ENCODE measurements around the gene MYH11. TPM values are rescaled to one million over a fixed set of nuclear protein-coding genes. Genes with fewer than 3 reads are reported as not detected.
A peak's percentile ranks its signal among the peaks of the same experiment; 100 is the strongest.

Gene MYH11
- total RNA-seq, 4 donors from 2014 or later = 121 to 1,349 (median 217) TPM

GRCh38 chr16:15766918-15767317 is 89.9 kb downstream of the MYH11 start:
- H3K9me3 ChIP-seq = no peaks in the 10 kb centered on the region
- 89 to 90% methylated on average over 5 of the region's 5 CpGs for WGBS, 2 donors
- intact Hi-C loops (cut with DNase I) = loop anchor here (10.0 kb wide), 1 partner anchor 428 kb away; no protein-coding TSS in a partner anchor

GRCh38 chr16:15765880-15766279 is 90.9 kb downstream of the MYH11 start:
- TF ChIP-seq POLR2A (IDR thresholded peaks at IDR 0.05) = no peak
- TF ChIP-seq, protein P1, sequence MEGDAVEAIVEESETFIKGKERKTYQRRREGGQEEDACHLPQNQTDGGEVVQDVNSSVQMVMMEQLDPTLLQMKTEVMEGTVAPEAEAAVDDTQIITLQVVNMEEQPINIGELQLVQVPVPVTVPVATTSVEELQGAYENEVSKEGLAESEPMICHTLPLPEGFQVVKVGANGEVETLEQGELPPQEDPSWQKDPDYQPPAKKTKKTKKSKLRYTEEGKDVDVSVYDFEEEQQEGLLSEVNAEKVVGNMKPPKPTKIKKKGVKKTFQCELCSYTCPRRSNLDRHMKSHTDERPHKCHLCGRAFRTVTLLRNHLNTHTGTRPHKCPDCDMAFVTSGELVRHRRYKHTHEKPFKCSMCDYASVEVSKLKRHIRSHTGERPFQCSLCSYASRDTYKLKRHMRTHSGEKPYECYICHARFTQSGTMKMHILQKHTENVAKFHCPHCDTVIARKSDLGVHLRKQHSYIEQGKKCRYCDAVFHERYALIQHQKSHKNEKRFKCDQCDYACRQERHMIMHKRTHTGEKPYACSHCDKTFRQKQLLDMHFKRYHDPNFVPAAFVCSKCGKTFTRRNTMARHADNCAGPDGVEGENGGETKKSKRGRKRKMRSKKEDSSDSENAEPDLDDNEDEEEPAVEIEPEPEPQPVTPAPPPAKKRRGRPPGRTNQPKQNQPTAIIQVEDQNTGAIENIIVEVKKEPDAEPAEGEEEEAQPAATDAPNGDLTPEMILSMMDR (IDR thresholded peaks at IDR 0.05) = peak; percentile 36 to 65 (median 47)
- H3K9me3 ChIP-seq = no peaks in the 10 kb centered on the region
- H3K27ac ChIP-seq = peak overlapping the region in 2 of 4 donors; percentile 33 to 39
- H3K36me3 ChIP-seq = no peaks in the 10 kb centered on the region
- 31 to 53% methylated on average over 2 to 3 of the region's 3 CpGs for WGBS, 2 donors
- no peaks in the 10 kb centered on the region for H3K27me3 ChIP-seq
- intact Hi-C loops (cut with DNase I) = loop anchor here (10.0 kb wide), 1 partner anchor 429 kb away; no protein-coding TSS in a partner anchor
- H3K4me1 ChIP-seq = peaks cover 0 to 17% (median 4%) of the 10 kb centered on the region in 3 donors
- DNase-seq = no peak
- no peak overlapping the region for H3K4me3 ChIP-seq

More at GRCh38 chr16:15766918-15767317, 89.9 kb downstream of the MYH11 start:
- H3K36me3 ChIP-seq = no peaks in the 10 kb centered on the region
- H3K27ac ChIP-seq = no peak overlapping the region
- peaks cover 0 to 18% (median 4%) of the 10 kb centered on the region in 3 donors for H3K4me1 ChIP-seq
- no peak overlapping the region for H3K4me3 ChIP-seq
- TF ChIP-seq POLR2A (IDR thresholded peaks at IDR 0.05) = no peak
- TF ChIP-seq, protein P1 (IDR thresholded peaks at IDR 0.05) = no peak
- no peak for DNase-seq
- no peaks in the 10 kb centered on the region for H3K27me3 ChIP-seq

DNA sequence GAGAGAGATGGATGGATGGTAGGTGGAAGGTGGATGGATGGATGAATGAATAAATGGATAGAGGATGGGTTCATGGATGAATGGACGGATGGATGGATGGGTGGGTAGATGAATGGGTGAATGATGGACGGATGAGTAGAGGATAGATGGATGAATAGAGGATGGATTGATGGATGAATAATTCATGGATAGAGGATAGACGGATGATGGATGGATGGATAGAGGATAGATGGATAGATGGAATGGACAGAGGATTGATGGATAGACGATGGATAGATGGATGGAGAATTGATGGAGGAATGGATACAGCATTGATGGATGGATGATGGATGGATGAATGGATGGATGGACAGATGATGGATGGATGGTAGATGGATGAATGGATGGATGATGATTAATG is 91.7 kb downstream of the MYH11 start:
- intact Hi-C loops (cut with DNase I) = loop anchor here (10.0 kb wide), 1 partner anchor 430 kb away; no protein-coding TSS in a partner anchor
- 67 to 77% methylated on average over 4 of the region's 4 CpGs for WGBS, 2 donors
- Histone ChIP-seq H3K27ac (peak overlapping the region in 2 of 4 donors; percentile 3 to 39), H3K4me1 (peaks cover 0 to 9% (median 4%) of the 10 kb centered on the region in 3 donors), H3K36me3 (no peaks in the 10 kb centered on the region), H3K4me3 (no peak overlapping the region), H3K9me3 (no peaks in the 10 kb centered on the region), H3K27me3 (no peaks in the 10 kb centered on the region)
- DNase-seq = no peak
- no peak for TF ChIP-seq POLR2A (IDR thresholded peaks at IDR 0.05)
- TF ChIP-seq, protein P1 (IDR thresholded peaks at IDR 0.05) = no peak

DNA sequence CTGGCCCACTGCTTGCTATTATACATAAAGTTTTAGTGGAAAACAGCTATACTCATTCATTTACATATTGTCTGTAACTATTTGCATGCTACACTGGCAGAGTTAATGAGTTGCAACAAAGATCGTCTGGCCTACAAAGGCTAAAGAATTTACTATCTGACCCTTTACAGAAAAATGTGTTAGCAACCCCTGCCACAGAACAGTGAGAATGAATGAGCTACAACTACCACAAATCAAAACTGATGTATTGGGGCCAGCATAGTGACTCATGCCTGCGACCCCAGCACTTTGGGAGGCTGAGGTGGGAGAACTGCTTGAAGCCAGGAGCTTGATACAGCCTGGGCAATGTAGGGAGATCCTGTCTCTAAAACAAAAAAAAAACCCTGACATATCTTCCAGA is 92.7 kb downstream of the MYH11 start:
- no peaks in the 10 kb centered on the region for H3K4me1 ChIP-seq
- no peak overlapping the region for H3K4me3 ChIP-seq
- WGBS, 2 donors = 33 to 47% methylated on average over 2 of the region's 2 CpGs
- no peaks in the 10 kb centered on the region for H3K9me3 ChIP-seq
- intact Hi-C loops (cut with DNase I) = loop anchor here (10.0 kb wide), 1 partner anchor 431 kb away; no protein-coding TSS in a partner anchor
- H3K27ac ChIP-seq = peak overlapping the region in 1 of 4 donors; percentile 39
- H3K36me3 ChIP-seq = no peaks in the 10 kb centered on the region
- DNase-seq = no peak
- TF ChIP-seq, protein P1 (IDR thresholded peaks at IDR 0.05) = no peak
- TF ChIP-seq POLR2A (IDR thresholded peaks at IDR 0.05) = no peak
- H3K27me3 ChIP-seq = no peaks in the 10 kb centered on the region

GRCh38 chr16:15760129-15760528 is 96.7 kb downstream of the MYH11 start:
- Histone ChIP-seq H3K9me3 (no peaks in the 10 kb centered on the region), H3K4me3 (no peak overlapping the region), H3K4me1 (no peaks in the 10 kb centered on the region), H3K27me3 (peaks cover 0 to 6% (median 0%) of the 10 kb centered on the region in 4 donors), H3K27ac (no peak overlapping the region), H3K36me3 (peaks cover 0 to 8% (median 0%) of the 10 kb centered on the region in 3 donors)
- no peak for DNase-seq
- intact Hi-C loops (cut with DNase I) = loop anchor here (10.0 kb wide), 1 partner anchor 435 kb away; no protein-coding TSS in a partner anchor
- 77 to 83% methylated on average over 1 of the region's 1 CpG for WGBS, 2 donors
- TF ChIP-seq POLR2A (IDR thresholded peaks at IDR 0.05) = no peak
- TF ChIP-seq, protein P1 (IDR thresholded peaks at IDR 0.05) = no peak

Data from esophagus squamous epithelium (tissue), 5 donors.